Measurements from ENCODE around the gene UBE3D. TPM values are rescaled to one million over a fixed set of nuclear protein-coding genes. Genes with fewer than 3 reads are reported as not detected.

The UBE3D gene
- total RNA-seq, 2 experiments from 2014 or later = 6.7 to 7.6 TPM

DNA sequence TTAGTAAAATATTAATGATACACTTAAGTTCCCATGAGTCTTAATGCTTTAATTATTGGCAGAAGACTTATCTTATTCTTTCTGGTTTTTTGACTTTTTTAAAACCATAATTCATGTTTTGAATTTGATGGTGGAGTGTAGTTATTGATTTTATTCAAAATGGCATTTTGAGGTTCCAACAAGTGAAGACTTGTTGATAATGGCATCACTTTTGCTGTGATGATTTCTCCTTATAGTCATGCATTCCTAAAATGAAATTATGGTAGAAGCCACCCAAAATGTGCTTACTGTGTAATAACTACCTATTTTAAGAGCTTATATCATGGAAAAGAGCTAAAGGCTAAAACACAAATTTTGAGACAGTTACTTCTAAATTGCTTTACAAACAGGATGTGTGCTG lies 4.0 kb upstream of the UBE3D start:
- ChIA-PET CTCF (interaction anchor here (1.0 to 1.5 kb wide), 3 partner anchors 145 to 152 kb away, joined by 3 to 8 read pairs (median 5); no protein-coding TSS in a partner anchor), POLR2A (no interaction called here)
- Mint-ChIP-seq H3K27ac (no peak overlapping the region), H3K36me3 (ENCODE audit: low read depth) (no peaks in the 10 kb centered on the region), H3K9me3 (no peaks in the 10 kb centered on the region), H3K27me3 (no peaks in the 10 kb centered on the region), H3K4me3 (no peak overlapping the region), H3K4me1 (ENCODE audit: low read depth) (peaks cover 40% of the 10 kb centered on the region)
- ATAC-seq = no peak
- intact Hi-C loops (cut with micrococcal nuclease) = loop anchor here (5.0 kb wide), 2 partner anchors 123 to 443 kb away; partner anchors contain the start of genes PGM3, PRSS35 and RWDD2A
- TF ChIP-seq, protein P1, sequence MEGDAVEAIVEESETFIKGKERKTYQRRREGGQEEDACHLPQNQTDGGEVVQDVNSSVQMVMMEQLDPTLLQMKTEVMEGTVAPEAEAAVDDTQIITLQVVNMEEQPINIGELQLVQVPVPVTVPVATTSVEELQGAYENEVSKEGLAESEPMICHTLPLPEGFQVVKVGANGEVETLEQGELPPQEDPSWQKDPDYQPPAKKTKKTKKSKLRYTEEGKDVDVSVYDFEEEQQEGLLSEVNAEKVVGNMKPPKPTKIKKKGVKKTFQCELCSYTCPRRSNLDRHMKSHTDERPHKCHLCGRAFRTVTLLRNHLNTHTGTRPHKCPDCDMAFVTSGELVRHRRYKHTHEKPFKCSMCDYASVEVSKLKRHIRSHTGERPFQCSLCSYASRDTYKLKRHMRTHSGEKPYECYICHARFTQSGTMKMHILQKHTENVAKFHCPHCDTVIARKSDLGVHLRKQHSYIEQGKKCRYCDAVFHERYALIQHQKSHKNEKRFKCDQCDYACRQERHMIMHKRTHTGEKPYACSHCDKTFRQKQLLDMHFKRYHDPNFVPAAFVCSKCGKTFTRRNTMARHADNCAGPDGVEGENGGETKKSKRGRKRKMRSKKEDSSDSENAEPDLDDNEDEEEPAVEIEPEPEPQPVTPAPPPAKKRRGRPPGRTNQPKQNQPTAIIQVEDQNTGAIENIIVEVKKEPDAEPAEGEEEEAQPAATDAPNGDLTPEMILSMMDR (IDR thresholded peaks at IDR 0.05) = no peak
- no peak for DNase-seq

DNA sequence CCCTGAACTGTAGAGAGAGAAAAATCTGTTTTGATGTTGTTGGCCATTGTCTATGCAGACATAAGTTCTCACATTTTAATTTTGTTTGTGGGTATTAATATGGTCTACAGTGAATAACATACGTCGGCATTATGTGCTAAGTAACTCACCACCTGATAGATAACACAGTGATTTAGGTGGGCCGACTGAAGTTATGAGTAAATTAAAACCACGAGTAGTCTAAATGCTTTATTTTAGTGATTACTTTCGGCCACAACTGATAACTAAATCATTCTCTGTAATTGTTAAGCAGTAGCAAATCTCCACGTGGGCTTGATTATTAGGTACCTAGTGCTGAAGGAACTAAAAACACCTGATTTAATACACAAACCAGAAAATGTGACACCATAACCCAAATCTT lies 3.0 kb upstream of the UBE3D start:
- H3K9me3 Mint-ChIP-seq = no peaks in the 10 kb centered on the region
- H3K4me3 Mint-ChIP-seq = peak overlapping the region; percentile 90
- peaks cover 47% of the 10 kb centered on the region for H3K4me1 Mint-ChIP-seq (ENCODE audit: low read depth)
- no peaks in the 10 kb centered on the region for H3K27me3 Mint-ChIP-seq
- POLR2A ChIA-PET = interaction anchor here (0.6 to 1.1 kb wide), 2 partner anchors 16 to 242 kb away, joined by 3 read pairs; no protein-coding TSS in a partner anchor
- intact Hi-C loops (cut with micrococcal nuclease) = loop anchor here (5.0 kb wide), 1 partner anchor 124 kb away; the partner anchor contains the start of genes PGM3 and RWDD2A
- ATAC-seq (no peak), DNase-seq (no peak)
- H3K27ac Mint-ChIP-seq = peak overlapping the region; percentile 86
- CTCF ChIA-PET = interaction anchor here (1.0 to 5.0 kb wide), 6 partner anchors 9 to 150 kb away, joined by 4 to 187 read pairs (median 72); partner anchors contain the start of genes PGM3 and RWDD2A
- H3K36me3 Mint-ChIP-seq (ENCODE audit: low read depth) = no peaks in the 10 kb centered on the region
- TF ChIP-seq, protein P1 (IDR thresholded peaks at IDR 0.05) = no peak

DNA sequence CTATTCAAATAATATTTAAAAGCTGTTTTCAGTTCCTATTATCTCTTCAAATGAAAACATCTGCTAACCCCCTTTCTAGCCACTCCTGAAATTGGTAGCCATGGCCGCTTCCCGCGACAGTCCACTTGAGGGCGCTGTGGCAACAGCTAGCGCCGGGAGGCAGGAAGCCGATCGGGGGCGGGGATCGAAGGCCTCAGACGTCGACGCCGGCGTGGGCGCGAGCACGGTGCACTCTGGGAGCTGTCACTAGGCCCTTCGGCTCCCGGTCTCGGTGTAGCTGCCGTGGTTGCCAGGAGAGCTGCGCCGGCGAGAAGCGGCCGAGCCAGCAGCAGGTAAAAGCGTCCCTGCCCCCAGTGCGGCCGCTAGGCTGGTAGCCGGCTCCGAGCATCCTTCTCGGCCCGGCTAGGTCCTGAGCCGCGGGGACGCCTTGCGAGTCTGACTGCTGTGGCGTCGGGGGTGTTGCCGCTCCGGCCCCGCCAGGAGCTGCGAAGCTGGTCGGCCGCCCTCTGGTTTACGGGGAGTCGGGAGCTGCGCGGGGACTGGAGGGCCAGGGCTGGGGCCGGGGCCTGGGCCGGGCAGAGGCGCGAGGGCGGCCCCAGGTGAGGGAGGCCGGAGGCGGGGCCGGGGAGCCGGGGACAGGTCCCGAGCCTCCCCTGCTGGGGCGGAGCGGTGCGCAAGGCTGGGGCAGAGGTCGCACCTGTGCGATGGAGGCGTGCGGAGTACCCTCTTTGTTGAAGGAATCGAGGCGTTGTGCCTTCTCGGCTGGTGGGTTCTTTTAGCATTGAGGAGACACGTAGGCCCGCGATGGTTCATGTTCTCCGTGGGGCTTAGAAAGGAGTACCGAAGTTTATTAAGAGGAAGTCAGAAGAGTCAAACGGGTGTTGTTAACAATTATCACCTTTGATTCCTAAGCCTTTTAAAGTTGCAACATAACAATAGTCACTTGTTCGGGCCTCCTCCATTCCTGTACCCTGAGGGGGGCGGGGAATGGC lies 2.1 kb upstream of the UBE3D start, which contains the start of gene DOP1A:
Gene DOP1A (plus strand): TSS at position 224 of the 992 bp plus-strand sequence. CDS start 29,307 bp downstream, outside the sequence.
- ATAC-seq (peak; percentile 85), DNase-seq (peak; percentile 99)
- TF ChIP-seq, protein P1 (IDR thresholded peaks at IDR 0.05) = peak; percentile 85
- intact Hi-C loops (cut with micrococcal nuclease) = loop anchor here (1.0 to 5.0 kb wide), 2 partner anchors 125 to 148 kb away; partner anchors contain the start of genes PGM3 and RWDD2A
- Mint-ChIP-seq H3K36me3 (ENCODE audit: low read depth) (peaks cover 1% of the 10 kb centered on the region), H3K27me3 (no peaks in the 10 kb centered on the region), H3K4me1 (ENCODE audit: low read depth) (peaks cover 46% of the 10 kb centered on the region), H3K4me3 (peak within 1 kb of the TSS; percentile 90), H3K27ac (peak within 1 kb of the TSS; percentile 86), H3K9me3 (no peaks in the 10 kb centered on the region)
- ChIA-PET CTCF (interaction anchor here (0.6 to 5.0 kb wide), 39 partner anchors 8 to 820 kb away, joined by 3 to 187 read pairs (median 8); partner anchors contain the start of genes IBTK, PGM3, PRSS35 and RWDD2A), POLR2A (interaction anchor here (0.6 to 1.2 kb wide), 4 partner anchors 17 to 243 kb away, joined by 3 read pairs; no protein-coding TSS in a partner anchor)

DNA sequence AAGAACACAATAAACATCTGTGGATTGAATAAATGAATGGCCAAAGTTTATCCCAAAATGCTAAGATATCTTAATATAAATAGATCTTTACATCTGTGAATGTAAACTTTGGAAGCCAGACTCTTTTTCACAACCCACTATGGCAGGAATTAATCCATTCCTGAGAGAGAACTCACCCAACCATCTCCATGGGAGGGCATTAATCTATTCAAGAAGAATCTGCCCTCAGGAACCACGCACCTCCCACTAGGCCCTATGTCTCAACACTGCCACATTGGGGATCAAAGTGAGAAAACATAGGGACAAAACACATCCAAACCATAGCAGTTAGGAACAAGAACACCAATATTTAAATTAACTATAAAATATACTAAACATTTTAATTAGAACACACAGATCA lies 3.4 kb downstream of the UBE3D start:
- no peak for DNase-seq
- POLR2A ChIA-PET = no interaction called here
- Mint-ChIP-seq H3K36me3 (ENCODE audit: low read depth) (peaks cover 18% of the 10 kb centered on the region), H3K27me3 (no peaks in the 10 kb centered on the region), H3K27ac (no peak overlapping the region), H3K9me3 (no peaks in the 10 kb centered on the region), H3K4me1 (ENCODE audit: low read depth) (peaks cover 27% of the 10 kb centered on the region), H3K4me3 (no peak overlapping the region)
- intact Hi-C loops (cut with micrococcal nuclease) = no loop called here
- TF ChIP-seq, protein P1 (IDR thresholded peaks at IDR 0.05) = no peak
- ATAC-seq = no peak
- CTCF ChIA-PET = interaction anchor here (1.2 to 1.5 kb wide), 2 partner anchors 154 to 792 kb away, joined by 3 to 4 read pairs; no protein-coding TSS in a partner anchor
